Small intestine (tissue), 16 donors: ENCODE data around the gene CYSRT1. TPM values are rescaled to one million over a fixed set of nuclear protein-coding genes. Genes with fewer than 3 reads are reported as not detected.
A peak's percentile ranks its signal among the peaks of the same experiment; 100 is the strongest.

ENCODE experiments used
- DNase-seq, 2 donors: peaks; one replicate each; pipeline versions ENCODE4 v3.0.0 to v3.0.0-alpha.2; 2013
- FAIRE-seq: peaks from 2 replicates; lab custom pipeline; 2012; peaks lifted over from hg19 to GRCh38; lab: Jason Lieb, UNC
- H3K27ac ChIP-seq, 3 donors: one replicate each; pipeline ENCODE4 v1.5.1; 2013; ENCODE audit warnings: low read length in 2 of 3, mild to moderate bottlenecking in 2 of 3, control low read depth in 1 of 3, inconsistent platforms in 1 of 3, low read depth in 1 of 3, moderate library complexity in 1 of 3
- H3K27me3 ChIP-seq, 3 donors: one replicate each; pipeline ENCODE4 v1.6.1; 2013; ENCODE audit warnings: low read length in 3 of 3, inconsistent platforms in 1 of 3; ENCODE audit not compliant: control insufficient read depth in 3 of 3, insufficient read depth in 3 of 3
- H3K36me3 ChIP-seq, 3 donors: one replicate each; pipeline ENCODE4 v1.6.1; 2013; ENCODE audit warnings: low read length in 3 of 3, inconsistent platforms in 1 of 3, low read depth in 1 of 3, mild to moderate bottlenecking in 1 of 3, moderate library complexity in 1 of 3; ENCODE audit not compliant: control insufficient read depth in 3 of 3, insufficient read depth in 2 of 3
- H3K4me1 ChIP-seq, 3 donors: one replicate each; pipeline ENCODE4 v1.6.1; 2013; ENCODE audit warnings: low read length in 2 of 3, inconsistent platforms in 1 of 3, low read depth in 1 of 3, mild to moderate bottlenecking in 1 of 3, moderate library complexity in 1 of 3; ENCODE audit not compliant: control insufficient read depth in 3 of 3, insufficient read depth in 2 of 3
- H3K4me3 ChIP-seq, 3 donors: one replicate each; pipeline ENCODE4 v1.5.1; 2013; ENCODE audit warnings: low read length in 3 of 3, control low read depth in 1 of 3, inconsistent platforms in 1 of 3, low read depth in 1 of 3, mild to moderate bottlenecking in 1 of 3, moderate library complexity in 1 of 3
- H3K9me3 ChIP-seq, 2 donors: one replicate each; pipeline ENCODE4 v1.6.1; 2013; ENCODE audit warnings: low read depth in 1 of 2, low read length in 1 of 2; ENCODE audit not compliant: control insufficient read depth in 2 of 2, insufficient read depth in 1 of 2
- WGBS, 3 donors: extraction: QIAGEN DNeasy Blood & Tissue Kit; methylation state at CpG; one replicate each; pipeline ENCODE4 v1.1.7; 2013; 5-methylcytosine and 5-hydroxymethylcytosine counted together
- long read RNA-seq, 10 donors: transcript quantifications; one replicate each; lab custom pipeline, GENCODE V29; 2026
- polyA plus RNA-seq, 4 donors: library from polyadenylated mRNA; stranded (reverse) in 3 of 4; unstranded in 1 of 4; fragments of 200-250 nt in 3 of 4; fragments of 120-200 nt in 1 of 4; gene quantifications; one replicate each; pipeline versions ENCODE4 v1.2.1 to v1.2.3, GENCODE V29; 2013
- donor health status: healthy with polysubstance abuse.
- donor health status: control.
- donor health status: control.
- donor health status: Bipolar disorder and iron deficiency.
- donor health status: healthy.

CYSRT1 gene, protein sequence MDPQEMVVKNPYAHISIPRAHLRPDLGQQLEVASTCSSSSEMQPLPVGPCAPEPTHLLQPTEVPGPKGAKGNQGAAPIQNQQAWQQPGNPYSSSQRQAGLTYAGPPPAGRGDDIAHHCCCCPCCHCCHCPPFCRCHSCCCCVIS
- polyA plus RNA-seq, result 10 to 100 TPM in 1 of 4 donors, 1 to 10 TPM in 1, under 1 TPM in 2; 0.57 to 70.0 (median 1.5) TPM
- long read RNA-seq, donor 1, transcript CYSRT1-201 (2 exons, 1,297 nt), result major isoform, 5 of 27 reads
- long read RNA-seq, donor 1, partial matches to known transcripts, result 22 of 27 reads
- long read RNA-seq, donor 1, other reads (novel, unspliced or antisense), result 0 of 27 reads
- long read RNA-seq, donor 2, partial matches to known transcripts, result 26 of 26 reads
- long read RNA-seq, donor 2, other reads (novel, unspliced or antisense), result 0 of 26 reads
- long read RNA-seq, donor 3, partial matches to known transcripts, result 22 of 28 reads
- long read RNA-seq, donor 3, other reads (novel, unspliced or antisense), result 6 of 28 reads
- long read RNA-seq, donor 4, result 0 reads
- long read RNA-seq, donor 5, partial matches to known transcripts, result 49 of 49 reads
- long read RNA-seq, donor 5, other reads (novel, unspliced or antisense), result 0 of 49 reads
- long read RNA-seq, donor 6, partial matches to known transcripts, result 0 of 56 reads
- long read RNA-seq, donor 6, other reads (novel, unspliced or antisense), result 55 of 56 reads
- long read RNA-seq, donor 7, result 0 reads
- long read RNA-seq, donor 8, result 0 reads
- long read RNA-seq, donor 9, partial matches to known transcripts, result 12 of 12 reads
- long read RNA-seq, donor 9, other reads (novel, unspliced or antisense), result 0 of 12 reads
- long read RNA-seq, donor 10, partial matches to known transcripts, result 17 of 17 reads
- long read RNA-seq, donor 10, other reads (novel, unspliced or antisense), result 0 of 17 reads

DNA sequence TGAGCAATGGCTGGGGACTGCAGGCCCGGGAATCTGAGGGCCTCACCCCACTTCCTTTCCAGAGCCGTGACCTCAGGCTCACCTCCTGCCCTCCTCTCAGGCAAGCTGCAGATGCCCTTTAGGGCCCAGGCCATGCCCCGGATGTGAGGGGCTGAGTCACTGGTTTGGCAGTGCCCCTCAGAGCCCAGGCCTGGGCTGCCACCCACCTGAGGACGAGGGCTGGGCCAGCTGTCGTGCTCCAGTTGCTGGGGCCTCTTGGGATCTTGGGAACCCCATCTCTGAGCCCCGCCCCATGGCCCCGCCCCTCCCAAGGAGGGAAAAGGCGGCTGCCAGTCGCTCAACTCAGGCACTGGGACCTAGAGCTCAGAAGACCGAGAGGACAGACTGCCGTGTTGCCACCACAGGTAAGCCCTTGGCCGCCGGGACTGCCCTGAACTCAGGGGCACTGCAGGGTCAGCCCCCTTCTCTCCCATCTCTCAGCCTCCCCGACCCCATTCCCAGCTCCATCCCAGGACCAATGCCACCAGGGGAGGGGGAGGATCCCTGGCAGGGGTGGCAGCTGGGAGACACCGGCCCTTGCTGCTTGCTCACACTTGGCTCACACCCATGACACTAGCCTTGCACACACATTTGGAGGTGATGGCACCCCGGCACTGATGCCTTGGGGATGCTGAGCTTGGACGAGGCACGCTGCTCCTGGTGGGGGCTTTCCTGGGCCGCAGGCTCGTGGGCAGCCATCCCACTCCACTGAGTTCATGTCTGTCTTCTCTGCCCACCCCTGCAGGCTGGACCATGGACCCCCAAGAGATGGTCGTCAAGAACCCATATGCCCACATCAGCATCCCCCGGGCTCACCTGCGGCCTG is at the start of gene CYSRT1:
TSS of gene CYSRT1 (plus strand) at position 345 of the 865 bp plus-strand sequence. CDS start at position 793, 448 bp downstream.
- Histone ChIP-seq H3K4me3 (peak within 1 kb of the TSS in 2 of 3 donors; percentile 76 to 84), H3K4me1 (peaks cover 0 to 64% (median 1%) of the 10 kb centered on the region in 3 donors), H3K27me3 (no peaks in the 10 kb centered on the region), H3K36me3 (peaks cover 0 to 8% (median 0%) of the 10 kb centered on the region in 3 donors), H3K9me3 (no peaks in the 10 kb centered on the region), H3K27ac (peak within 1 kb of the TSS in 1 of 3 donors; percentile 91)
- no peak for FAIRE-seq
- 30 to 44% (median 44%) methylated on average over 22 to 23 of the region's 23 CpGs for WGBS, 3 donors
- peak; percentile 53 to 82 for DNase-seq

DNA sequence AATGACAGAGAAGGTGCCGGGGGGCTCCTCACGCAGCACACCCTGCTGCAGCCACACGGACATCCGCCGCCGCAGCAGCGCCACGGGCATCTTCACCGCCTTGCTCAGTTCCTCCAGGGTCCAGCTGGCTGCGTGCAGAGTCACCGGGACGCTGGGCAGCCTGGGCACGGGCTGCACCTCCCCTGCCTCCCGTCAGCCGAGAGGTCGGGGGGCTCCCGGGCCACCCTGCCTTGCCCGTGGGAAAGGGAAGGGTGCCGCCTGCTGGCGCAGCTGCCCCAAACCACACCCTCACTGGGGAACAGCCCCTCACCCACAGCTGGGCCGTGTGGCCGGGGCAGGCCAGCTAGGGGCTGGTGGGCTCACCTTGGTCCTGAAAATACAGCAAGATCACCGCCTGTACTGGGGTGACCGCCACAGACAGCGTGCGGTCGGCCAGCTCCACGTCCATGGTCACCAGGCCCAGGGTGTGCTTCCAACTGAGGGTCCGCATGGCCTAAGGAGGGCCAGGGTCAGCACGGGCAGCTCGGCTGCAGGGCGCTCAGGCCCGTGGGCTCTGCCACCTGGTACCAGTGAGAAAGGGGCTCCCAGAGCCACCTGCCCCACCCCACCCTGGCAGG is 49.5 kb upstream of the CYSRT1 start:
- Histone ChIP-seq H3K9me3 (no peaks in the 10 kb centered on the region), H3K4me1 (peaks cover 0 to 3% (median 2%) of the 10 kb centered on the region in 3 donors), H3K36me3 (peaks cover 9 to 38% (median 13%) of the 10 kb centered on the region in 3 donors), H3K27ac (no peak overlapping the region), H3K4me3 (no peak overlapping the region), H3K27me3 (peaks cover 0 to 27% (median 4%) of the 10 kb centered on the region in 3 donors)
- FAIRE-seq, result no peak
- WGBS, 3 donors, result 20 to 38% (median 30%) methylated on average over 23 to 33 of the region's 33 CpGs
- DNase-seq, result no peak

DNA sequence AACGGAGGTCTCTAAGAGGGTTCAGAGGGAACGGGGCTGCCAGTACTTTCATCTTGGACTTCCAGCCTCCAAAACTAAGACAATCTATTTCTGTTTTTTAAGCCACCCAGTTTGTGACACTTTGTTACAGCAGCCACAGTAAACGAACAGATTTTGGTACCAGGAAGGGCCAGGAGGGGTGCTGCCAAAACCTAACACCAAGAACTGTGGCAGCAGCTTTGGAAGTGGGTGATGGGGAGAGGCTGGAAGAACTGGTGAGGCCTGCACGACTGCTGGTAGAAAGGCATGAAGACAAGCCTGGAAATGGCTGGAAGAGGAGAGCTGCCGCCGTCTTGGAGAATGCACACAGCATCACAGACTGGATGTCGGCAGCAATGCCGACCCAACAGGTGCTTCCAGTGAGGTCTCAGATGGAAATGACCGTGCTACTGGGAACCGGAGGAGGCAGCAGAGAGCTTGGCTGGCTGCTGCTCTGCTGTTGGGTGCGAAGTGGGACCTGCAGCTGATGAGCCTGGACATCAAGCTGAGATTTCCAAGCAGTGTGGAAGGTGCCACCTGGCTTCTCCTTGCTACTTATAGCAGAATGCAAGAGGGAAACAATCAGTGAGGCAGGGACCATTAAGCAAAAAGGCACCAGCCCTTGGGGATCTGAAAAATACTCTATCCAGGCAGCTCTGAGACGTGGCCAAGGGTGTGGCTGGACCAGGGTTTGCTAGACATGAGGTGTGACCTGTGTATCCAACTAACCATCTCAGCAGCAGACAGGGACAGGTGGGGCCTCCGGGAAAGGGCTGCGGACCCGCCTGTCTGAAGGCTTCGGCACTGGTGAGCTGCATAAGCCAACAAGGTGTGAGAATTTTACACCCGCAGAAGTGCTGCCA is 48.4 kb upstream of the CYSRT1 start:
- Histone ChIP-seq H3K27me3 (peaks cover 0 to 16% (median 2%) of the 10 kb centered on the region in 3 donors), H3K4me1 (peaks cover 0 to 3% (median 2%) of the 10 kb centered on the region in 3 donors), H3K9me3 (no peaks in the 10 kb centered on the region), H3K27ac (no peak overlapping the region), H3K36me3 (peaks cover 9 to 49% (median 13%) of the 10 kb centered on the region in 3 donors), H3K4me3 (no peak overlapping the region)
- WGBS, 3 donors, result 31 to 50% (median 44%) methylated on average over 17 of the region's 17 CpGs
- DNase-seq, result peak; percentile 67 to 77
- no peak for FAIRE-seq

DNA sequence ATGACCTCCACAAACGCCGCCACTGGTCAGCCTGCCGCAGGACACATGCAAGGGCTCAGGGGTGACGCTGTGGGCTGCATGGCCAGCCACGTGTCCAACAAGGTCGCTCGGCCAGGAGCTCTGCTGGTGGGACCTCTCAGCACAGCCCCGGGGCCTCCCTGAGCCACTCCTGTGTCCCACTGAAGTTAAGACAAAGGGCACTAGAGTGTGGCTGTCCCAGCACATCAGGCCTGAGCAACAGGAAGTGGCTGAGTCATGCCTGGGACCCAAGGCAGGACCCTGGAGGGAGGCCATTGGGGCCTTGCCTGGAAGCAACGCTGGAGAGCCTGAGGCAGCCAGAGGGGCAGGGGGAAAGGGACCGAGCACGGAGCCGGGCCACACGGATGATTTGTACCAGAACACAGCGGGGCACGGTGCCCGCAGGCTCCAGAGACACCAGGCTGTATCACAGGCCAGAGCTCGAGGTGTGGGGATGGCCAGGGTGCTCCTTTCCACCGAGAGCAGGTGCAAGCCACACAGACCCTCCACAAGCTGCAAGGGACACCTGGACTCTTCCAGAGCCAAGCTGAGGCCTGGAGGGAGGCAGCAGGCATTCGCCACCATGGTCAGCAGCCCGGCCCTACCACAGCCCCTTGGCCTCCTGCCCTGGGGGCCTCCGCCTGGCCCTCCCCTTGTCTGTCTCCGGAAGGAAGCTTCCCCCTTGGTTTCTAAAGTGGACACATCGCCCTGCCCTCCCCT is 46.6 kb upstream of the CYSRT1 start:
- Histone ChIP-seq H3K27me3 (peaks cover 0 to 6% (median 2%) of the 10 kb centered on the region in 3 donors), H3K36me3 (peaks cover 13 to 67% (median 19%) of the 10 kb centered on the region in 3 donors), H3K4me1 (peaks cover 0 to 3% (median 2%) of the 10 kb centered on the region in 3 donors), H3K27ac (no peak overlapping the region), H3K4me3 (no peak overlapping the region), H3K9me3 (no peaks in the 10 kb centered on the region)
- 92 to 95% (median 92%) methylated on average over 21 to 23 of the region's 23 CpGs for WGBS, 3 donors
- FAIRE-seq (no peak), DNase-seq (no peak)

DNA sequence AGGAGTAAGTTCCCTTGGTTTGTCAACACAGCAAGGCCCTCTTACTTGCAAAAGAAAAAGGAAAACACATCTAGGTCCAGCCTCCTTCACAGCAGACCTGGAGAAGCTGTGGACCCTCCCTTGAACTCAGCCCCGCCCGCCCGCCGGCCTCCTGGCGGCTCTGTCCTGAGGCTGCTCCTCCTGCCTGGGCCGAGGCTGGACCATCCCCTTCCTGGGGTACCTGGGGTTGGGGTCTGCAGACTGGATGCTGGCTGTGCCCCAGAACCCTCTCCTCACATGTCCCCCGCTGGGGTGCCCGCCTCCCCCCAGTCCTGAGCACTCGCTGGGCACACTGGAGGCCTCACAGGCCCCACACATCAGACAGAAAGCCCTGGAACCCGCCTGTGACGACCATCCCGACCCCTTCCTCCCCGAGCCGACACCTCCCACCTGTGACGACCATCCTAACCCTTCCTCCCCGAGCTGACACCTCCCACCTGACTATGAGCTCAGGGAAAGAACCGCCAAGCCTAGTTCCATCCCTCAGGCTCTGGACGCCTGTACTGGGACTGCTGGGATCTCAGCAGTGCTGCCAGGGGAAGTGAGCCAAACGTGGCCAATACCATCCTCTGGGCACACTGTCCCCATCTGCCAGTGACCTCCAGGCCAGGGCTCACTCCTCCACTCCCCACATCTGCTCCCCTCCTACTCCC is 45.9 kb upstream of the CYSRT1 start:
- FAIRE-seq (no peak), DNase-seq (no peak)
- H3K4me1 ChIP-seq, result peaks cover 0 to 3% (median 2%) of the 10 kb centered on the region in 3 donors
- no peaks in the 10 kb centered on the region for H3K9me3 ChIP-seq
- 90 to 93% (median 92%) methylated on average over 19 of the region's 19 CpGs for WGBS, 3 donors
- no peak overlapping the region for H3K4me3 ChIP-seq
- peaks cover 0 to 1% (median 0%) of the 10 kb centered on the region in 3 donors for H3K27me3 ChIP-seq
- peaks cover 16 to 74% (median 23%) of the 10 kb centered on the region in 3 donors for H3K36me3 ChIP-seq
- no peak overlapping the region for H3K27ac ChIP-seq

DNA sequence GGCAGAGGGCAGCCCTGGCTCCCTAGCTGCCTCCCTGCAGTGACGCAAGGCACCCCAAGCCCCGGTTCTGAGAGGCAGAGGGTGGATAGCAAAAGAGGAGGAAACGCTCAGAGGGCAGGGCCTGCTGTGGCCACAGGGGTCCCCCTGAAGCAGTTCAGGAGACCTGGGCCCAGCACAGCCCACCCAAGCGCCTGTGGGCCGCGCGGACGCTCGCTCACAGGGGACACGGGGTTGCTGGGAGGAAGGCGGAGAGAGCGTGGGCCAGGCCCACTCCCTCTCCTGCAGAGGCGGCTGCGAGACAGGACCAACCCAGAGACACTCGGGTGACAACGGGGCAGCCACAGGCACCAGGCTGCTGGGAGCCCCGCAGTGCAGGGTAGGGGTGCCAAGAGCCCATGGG is 45.2 kb upstream of the CYSRT1 start:
- Histone ChIP-seq H3K27me3 (no peaks in the 10 kb centered on the region), H3K4me1 (peaks cover 0 to 3% (median 0%) of the 10 kb centered on the region in 3 donors), H3K9me3 (no peaks in the 10 kb centered on the region), H3K36me3 (peaks cover 17 to 81% (median 25%) of the 10 kb centered on the region in 3 donors), H3K4me3 (no peak overlapping the region), H3K27ac (no peak overlapping the region)
- DNase-seq (no peak), FAIRE-seq (no peak)
- WGBS, 3 donors, result 92 to 96% (median 96%) methylated on average over 16 to 17 of the region's 17 CpGs
